HG02798 (cell line): ENCODE data around the gene UBE2U.

Experiments
- ATAC-seq: cut with Tn5 transposase; IDR thresholded peaks from one replicate; pipeline ENCODE4 v1.9.1; 2021; ENCODE audit warnings: mild to moderate bottlenecking; ENCODE audit not compliant: unreplicated experiment, poor library complexity

UBE2U gene, protein sequence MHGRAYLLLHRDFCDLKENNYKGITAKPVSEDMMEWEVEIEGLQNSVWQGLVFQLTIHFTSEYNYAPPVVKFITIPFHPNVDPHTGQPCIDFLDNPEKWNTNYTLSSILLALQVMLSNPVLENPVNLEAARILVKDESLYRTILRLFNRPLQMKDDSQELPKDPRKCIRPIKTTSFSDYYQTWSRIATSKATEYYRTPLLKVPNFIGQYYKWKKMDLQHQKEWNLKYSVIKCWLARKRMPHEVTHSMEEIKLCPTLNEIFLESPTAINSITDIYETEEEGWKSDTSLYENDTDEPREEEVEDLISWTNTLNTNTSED

DNA sequence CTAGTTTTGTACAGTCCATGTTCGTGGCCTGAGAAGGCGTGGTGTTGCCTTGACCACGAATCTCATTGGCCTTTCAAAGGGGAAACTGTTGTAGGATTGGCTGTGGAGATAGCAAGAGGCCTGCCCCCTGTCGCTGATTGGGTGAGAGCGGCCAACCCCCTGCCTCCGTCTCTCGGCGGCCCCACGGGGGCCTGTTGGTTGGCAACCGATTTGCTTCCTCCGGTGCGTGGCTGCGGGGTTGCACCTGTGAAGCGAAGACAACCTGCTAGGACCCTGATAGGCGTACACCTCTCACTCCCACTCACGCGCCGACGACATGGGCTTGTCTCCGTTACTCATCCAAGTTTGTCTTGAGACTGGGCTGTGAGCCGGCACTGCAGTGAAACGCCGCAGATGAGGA, at the start of gene UBE2U:
TSS of gene UBE2U (plus strand) at position 204 of the 400 bp plus-strand sequence. CDS start 428 bp downstream, outside the sequence.
- ATAC-seq: no peak

DNA sequence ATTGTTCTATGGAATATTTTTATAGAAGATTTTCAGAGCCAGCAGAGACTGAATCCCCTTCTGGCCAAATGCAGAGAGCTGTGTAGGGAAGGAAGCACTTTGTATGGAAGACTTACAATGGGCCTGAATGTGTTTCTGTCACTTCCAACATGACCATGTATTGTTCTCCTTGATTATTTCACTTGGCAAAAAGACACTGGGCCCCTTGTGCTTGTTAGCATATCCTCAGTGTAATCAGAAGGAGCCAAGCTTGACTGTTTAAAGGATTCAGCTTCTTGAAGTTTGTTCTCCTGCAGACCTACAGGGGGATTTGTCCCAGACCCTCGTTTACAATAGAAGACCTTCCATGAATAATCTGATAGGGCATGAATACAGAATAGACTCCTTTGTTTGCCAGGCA, 48.1 kb upstream of the UBE2U start:
- no peak for ATAC-seq

DNA sequence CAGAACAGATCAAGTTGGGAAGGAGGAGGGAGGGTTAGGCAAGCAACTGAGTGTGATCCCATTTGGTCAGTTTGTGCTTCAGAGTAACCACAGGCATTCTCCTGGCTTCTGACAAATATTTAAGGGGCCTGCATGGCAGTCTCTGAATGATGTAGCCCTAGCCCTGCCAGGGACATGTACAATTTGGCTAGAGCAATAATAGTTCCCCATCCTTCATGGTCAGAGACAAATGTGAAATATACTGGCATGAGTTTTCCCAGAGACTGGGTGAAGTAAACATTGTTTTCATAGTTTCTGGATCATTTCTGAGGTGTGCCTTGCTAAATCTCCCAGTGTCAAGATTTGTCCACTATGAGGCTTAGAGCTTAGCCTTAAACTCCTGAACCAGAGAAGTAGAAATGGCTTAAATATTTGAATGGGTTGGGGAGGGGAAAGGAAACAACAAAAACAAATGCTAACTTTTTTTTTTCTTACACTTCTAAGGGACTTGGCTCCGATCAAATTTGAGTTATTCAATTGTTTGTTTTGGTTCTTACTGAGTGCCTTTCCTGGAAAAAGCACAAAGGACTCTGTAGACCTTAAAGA, 42.0 kb upstream of the UBE2U start:
- ATAC-seq: no peak

DNA sequence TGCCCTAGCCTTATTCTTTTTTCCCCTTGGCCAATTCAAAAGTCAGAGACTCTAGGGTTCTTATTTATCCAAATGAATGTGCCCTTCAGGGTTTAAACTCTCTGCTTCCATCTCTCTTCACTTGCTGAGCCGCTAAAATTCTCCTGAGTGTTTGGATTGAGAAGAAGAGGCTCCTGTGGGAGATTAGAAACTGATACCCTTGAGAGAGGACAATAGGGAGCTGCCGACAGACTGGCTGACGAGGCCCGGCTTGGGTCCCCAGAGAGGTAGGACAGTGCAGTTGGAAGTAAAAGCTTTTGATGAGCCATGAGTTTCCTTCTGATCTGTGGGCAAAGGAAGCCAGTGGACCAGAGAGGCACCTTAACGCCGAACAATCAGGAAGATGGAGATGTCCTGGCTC, 41.3 kb upstream of the UBE2U start:
- no peak for ATAC-seq

DNA sequence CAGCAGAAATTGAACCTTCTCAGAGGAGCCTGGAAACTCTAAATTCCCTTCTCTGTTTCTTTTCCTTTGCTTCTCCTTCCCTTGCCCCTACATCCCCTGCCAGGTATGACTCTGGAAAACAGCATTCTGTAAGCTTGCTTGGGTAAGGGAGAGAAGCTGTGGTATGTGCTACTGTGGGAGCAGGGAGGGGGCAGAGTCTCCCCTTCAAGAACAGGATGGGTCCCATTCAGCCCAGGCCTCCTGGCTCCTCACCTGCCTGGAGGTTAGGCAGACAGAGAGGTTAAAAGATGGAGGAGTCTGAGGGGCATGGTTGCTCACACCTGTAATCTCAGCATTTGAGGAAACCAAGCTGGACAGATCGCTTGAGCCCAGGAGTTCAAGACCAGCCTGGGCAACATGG, 40.6 kb upstream of the UBE2U start:
- ATAC-seq: no peak

DNA sequence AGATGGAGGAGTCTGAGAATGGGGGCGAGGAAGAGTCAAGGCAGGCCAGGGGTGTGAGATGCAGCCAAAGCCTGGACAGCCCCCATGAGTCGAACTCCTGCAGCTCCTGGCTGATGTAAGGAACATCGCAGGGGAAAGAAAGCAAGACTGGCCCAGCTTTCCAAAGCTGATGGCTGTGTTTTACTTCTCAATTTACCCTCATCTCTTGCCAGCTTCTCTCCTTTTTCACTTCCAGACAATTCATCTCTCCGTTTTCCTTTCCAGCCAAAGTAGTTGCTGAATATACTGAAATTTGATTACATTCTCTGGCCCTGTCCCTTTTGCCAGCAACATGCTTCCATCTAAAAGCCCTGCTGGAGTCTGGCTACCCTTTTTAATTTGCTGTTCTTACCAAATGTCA, 40.0 kb upstream of the UBE2U start:
- ATAC-seq: no peak

DNA sequence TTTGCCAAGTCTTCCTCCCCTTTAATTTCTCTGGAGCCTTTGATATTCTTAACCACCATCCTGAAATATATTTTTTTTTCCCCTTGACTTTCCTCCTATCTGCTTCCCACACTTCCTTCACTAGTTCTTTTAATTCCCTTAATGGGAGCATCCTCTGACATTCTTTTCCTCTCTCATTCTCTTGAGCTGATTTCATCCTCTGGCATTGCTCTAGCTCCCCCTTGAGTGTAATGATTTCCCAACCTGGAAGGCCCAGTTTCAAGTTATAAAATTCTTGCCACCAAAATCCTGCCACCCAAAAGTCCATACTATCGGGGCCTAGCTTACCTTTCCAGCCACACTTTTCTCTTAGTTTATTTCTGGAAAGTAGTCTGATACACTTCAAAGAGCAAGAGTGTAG, 39.5 kb upstream of the UBE2U start:
- no peak for ATAC-seq

DNA sequence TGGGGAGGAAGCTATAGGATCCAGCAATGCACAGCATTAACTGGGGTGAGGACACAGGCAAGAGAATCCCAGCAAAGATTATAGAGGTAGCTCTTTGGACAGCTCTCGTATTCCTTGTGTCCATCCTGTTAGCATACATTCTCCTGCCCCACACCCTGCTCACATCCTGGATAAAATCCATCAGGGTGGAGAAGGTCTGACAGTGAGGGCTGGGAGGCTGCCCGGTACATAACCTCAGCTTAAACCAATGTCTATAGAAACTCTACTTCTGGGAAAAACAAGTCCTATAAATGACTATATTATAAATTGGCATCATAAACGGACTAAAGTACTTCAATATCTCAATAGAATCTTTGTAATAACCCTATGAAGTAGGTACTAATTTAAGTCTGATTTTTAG, 36.8 kb upstream of the UBE2U start:
- no peak for ATAC-seq

DNA sequence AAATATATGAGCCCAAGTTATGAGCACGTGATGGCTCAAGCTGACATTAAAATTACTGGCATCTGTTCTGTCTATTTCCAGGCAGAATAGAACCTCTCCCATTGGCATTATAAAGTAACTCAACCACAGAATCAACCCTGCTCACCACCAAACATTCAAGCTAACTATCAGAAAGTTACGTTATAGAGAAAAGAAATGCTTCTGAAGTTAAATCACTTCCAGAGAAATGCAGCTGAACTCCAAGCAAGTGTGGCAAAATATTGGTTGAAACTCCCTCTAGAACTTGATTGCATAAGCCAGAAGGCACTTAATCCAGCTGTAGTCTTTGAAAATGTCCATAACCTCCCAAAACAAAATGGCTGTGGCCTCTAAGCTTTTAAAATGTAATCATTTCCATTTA, 36.2 kb upstream of the UBE2U start:
- no peak for ATAC-seq

DNA sequence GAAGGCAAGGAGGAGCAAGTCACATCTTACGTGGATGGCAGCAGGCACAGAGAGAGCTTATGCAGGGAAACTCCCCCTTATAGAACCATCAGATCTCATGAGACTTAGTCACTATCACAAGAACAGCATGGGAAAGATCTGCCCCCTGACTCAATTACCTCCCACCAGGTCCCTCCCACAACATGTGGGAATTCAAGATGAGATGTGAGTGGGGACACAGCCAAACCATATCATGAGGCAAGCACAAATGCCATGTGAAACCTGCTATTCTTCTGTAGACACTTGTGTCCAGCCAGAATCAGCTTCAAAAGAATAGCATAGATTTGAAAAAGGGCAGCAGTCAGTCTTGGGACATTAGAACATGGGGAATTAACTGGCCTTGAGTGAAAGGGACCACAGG, 32.2 kb upstream of the UBE2U start:
- ATAC-seq: peak; percentile 18

DNA sequence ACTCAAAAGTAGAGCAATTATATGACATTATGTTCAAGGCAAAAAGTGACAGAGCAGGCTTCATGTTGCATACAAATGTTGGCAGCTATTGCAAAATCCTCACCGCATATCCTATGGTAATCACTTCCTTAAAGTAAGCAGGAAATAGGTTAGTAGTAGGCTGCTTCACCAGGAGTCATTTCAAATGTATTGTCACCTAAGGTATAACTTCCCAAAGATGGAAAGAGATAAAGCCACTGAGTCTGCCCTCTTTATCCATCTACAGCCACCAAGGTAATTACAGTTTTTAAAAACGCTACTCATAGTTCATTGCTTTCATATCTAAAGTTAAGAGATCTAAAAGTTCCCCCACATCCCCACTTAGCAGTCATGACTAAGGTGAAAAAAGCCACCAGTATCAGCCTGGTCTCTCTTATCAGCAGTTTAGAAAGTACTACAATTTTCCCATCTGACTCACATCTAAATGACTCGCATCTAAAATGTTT, 31.6 kb upstream of the UBE2U start:
- ATAC-seq: peak; percentile 71

DNA sequence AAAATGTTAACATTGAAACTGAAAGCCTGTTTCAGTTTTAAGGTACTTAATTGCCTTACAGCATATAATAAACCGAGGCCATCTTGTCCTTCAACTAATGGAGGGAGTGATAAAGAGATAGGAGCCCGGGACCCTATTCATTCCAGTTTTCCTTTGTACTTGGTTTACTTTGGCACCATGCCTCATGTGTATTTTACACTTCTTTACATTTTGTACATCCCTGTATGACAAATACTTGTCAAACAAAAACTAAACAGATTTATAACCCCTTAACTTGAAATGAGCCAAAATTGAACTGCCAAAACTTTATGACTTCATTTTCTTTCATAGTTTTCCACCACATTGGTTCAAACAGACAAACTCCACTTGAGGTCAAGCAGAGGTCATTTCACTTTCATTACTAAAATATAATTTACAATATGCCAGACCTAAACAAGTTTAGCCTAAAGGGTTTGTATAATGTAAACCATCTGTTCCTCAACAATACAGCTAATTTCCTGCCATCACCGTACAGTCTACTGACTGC, 30.9 kb upstream of the UBE2U start:
- ATAC-seq: peak; percentile 38

DNA sequence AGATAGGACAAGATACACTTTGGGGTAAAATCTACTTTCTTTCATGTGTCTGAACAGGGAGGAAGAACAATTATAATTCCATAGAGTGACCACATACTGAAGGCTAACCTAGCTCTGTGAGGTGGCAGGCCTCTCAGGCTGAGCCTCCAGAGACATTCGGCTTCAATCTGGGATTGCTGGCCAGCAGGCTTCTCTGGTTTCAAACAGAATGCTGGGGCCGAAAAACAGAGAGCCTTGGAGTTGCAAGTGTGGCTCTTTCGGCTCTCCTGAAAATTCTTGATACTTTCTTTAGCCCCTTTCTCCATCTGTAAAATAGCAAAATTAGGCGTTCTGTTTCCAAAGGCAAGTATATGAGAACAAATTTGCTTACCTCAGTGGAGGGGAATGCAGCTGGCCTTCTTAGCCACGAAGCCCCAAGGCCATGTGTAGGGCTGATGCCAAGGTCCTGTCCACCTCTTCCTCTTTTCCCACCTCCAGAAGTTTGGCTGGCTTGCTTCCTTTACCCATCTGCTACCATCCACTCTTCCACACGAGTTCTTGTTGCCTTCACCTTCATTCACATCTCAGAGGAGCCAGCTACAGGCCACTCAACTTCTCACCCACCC, 30.0 kb upstream of the UBE2U start:
- no peak for ATAC-seq

DNA sequence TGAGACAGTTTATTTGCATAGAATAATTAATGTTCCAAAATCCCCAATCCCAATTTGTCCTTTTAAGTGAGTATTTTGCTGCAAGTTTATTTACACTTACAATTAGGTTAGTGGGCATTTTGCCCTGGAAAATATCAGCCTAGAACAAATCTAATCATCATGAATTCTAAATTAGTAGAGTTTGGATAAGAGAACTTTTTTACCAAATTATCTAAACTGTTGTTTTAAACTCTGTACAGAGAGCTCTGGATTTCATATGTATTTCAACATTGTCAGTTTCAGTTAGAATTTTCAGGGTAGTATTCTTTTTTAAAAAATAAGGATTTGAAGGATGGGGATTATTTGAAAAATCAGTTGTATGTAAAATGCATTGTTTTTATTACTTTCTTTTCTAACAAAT, 27.8 kb upstream of the UBE2U start:
- ATAC-seq: no peak

DNA sequence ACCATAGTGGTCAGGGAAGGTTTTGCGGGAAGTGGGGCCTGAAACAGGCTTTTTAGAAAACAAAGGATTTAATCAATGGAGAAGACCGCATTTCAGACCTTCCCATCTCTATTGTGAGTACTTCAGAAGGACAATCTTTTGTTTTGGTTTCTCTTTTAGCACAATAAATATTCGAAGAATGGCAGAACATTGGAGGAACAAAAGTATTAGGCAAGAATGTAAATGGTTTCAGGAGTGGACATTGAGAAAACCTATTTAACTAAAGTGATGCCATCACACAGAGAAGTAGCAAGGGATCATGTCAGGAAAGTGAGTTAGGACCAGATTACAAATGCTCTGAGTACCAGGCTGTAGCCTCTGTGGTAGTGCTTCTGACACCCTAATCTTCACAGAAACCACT, 26.8 kb upstream of the UBE2U start:
- no peak for ATAC-seq

DNA sequence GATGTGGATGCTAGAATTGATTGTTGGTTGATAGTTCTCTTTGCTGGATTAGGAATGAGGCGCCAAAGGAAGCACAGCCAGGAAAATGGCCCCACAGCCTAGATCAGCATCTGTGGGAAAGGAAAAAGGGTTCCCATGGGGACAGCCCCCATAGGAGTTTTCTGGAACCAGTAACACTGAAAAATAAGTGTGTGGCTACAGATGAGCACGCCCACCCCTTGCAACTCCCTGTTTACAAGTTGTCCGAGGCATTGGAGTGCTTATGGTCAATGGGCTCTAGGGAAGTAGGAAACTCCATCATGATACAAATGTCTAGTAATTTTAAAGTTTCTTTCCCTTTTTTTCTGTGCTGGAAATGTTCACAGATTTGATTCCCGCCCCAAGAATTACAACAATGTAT, 23.8 kb upstream of the UBE2U start:
- no peak for ATAC-seq

DNA sequence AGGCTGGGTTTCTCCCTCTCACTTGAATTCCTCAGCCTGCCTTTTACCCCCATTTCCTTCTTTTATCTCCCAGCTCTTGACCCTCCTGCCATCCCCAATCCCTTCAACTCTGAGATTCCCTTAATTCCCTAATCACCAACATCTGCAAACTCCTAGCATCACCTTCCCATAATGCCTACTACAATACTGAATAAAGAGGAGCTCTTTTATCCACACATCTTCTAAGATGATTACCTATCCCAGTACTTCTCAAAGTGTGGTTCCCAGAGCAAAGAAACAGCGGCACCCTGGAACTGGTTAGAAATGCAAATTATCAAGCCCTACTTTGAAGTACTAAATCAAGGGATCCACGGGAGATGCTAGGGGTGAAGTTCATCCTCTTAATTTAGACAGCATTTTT, 21.2 kb upstream of the UBE2U start:
- ATAC-seq: no peak

DNA sequence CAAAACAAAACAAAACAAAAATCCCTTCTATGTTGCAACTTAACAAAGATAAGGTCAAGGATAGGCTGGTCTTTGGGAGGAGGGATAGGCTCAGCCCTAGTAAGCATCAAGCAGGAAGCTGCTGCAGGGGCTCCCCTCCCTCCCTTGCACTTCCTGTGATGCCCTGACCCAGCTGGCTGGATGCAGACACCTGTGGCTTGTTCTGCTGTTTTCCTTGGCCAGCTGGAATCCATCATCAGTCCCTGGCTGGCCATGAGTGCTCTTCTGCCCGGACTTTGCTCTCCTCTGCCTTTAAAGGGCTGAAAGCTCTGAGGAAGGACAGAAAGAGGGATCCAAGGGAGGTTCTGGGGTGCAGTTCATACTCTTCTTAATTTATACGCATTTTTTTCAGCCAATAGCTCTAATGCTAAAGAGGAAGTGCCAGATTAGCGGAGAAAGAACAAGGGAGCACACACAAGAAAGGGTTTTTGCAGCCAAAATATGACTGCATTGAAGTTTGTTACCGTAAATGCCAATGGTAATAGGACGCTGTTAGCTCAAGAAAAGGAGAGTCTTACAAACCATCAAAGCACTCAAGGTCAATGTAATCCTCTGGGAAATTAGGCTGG, 19.9 kb upstream of the UBE2U start:
- no peak for ATAC-seq

DNA sequence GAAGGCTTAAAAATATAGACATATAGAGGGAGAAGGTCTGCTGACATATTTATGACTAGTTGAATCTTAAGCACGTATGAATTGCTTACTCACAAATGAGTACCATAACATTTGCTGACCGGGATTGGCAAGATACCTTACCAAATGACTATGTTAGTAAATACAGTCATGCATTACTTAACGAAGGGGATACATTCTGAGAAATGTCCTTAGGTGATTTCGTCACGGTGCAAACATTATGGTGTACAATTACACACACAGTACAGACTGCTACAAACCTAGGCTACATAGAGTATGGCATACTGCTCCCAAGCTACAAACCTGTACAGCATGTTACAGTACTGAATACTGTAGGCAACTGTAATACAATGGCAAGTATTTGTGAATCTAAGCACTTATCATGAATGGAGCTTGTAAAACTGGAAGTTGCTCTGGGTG, 19.4 kb upstream of the UBE2U start:
- no peak for ATAC-seq

DNA sequence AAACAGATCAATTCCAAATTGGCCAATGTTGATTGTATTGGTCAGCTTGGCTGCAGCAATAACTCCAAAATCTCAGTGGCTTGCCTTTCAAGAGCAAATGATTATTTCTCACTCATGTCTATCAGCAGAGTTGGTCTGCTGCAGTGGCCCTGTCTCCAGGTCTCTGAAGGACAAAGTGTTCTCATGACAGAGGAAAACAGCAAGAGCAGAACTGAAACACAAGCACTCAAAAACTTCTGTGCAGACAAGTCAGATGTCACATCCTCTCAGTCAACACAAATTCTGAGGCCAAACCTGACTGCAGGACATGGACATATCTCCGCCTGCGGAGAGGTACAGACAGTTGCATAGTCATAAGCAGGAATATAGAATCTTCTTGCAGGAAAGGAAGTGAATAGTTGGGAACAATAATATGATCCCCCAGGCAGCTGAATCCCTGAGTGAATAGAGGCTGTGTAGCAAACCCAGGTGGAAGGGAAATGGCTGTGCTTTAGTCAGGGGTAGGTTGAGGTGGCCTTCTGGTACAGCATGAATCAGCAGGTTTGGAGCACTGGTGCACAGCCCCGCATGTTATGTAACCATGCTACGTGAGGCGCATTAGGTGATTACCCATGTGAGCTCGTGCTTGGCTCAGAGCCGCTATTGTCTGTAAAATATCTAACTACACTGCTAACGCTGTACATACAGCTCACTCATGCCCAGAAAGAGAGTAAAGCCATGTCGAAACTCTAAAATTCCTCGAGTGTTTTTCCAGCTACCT, 17.1 kb upstream of the UBE2U start:
- no peak for ATAC-seq
